Measurements from ENCODE around the gene RAPH1. TPM values are rescaled to one million over a fixed set of nuclear protein-coding genes. Genes with fewer than 3 reads are reported as not detected.

RAPH1 gene
- total and polyA plus RNA-seq, 9 of the 15 experiments (the other 6 are each of a cell fraction or from before 2014, with no cell fraction given), result 0.07 to 0.71 (median 0.27) TPM

- TF ChIP-seq ZNF318 (IDR thresholded peaks at IDR 0.05; ENCODE audit: borderline replicate concordance in 1 of 2, low read depth in 1 of 2) (no peak), TFAP4 (CRISPR knock-in tag; IDR thresholded peaks at IDR 0.05; ENCODE audit: borderline replicate concordance) (0 out of 2 replicates have a peak, but pooled peaks have one; percentile 3), SIN3A (IDR thresholded peaks at IDR 0.05; ENCODE audit: borderline replicate concordance in 2 of 2, control insufficient read depth in 1 of 2, low read depth in 2 of 2, low read length in 2 of 2) (0 out of 4 replicates have a peak, but pooled peaks of 1 of the 2 experiments have one; percentile 56), REST (IDR thresholded peaks at IDR 0.05; ENCODE audit: borderline replicate concordance) (0 out of 2 replicates have a peak, but pooled peaks have one; percentile 16), REST (CRISPR knock-in tag; IDR thresholded peaks at IDR 0.05; ENCODE audit: low read depth) (no peak), PHF8 (IDR thresholded peaks at IDR 0.05; ENCODE audit: borderline replicate concordance, low read length) (peak; percentile 70; the same call in 1 of the 2 replicates)
Measured at GRCh38 chr2:203535078-203535783, at the start of gene RAPH1 (continued).

Data from K562 (cell line).